ENCODE results near the gene PHYKPL.

DNA sequence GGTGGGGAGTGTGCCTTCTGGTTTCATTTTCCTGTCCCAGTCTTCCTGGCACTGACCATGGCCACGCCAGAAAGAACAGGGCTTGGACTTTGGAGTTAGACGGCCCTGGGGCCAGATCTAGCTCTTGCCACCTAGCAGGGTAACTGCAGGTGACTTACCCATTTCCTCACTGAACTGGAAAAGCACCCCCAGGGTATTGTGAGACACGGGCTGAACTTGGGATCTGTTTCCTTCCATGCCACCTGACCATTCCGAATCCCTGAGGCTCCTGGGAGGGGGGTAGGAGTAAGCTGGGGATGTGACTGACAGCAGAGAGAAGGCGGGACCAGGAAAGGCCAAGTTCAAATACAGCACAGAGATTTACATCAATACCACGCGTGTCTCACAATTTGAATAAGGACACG lies 18.9 kb downstream of the PHYKPL start:
- TF ChIP-seq, protein P1, sequence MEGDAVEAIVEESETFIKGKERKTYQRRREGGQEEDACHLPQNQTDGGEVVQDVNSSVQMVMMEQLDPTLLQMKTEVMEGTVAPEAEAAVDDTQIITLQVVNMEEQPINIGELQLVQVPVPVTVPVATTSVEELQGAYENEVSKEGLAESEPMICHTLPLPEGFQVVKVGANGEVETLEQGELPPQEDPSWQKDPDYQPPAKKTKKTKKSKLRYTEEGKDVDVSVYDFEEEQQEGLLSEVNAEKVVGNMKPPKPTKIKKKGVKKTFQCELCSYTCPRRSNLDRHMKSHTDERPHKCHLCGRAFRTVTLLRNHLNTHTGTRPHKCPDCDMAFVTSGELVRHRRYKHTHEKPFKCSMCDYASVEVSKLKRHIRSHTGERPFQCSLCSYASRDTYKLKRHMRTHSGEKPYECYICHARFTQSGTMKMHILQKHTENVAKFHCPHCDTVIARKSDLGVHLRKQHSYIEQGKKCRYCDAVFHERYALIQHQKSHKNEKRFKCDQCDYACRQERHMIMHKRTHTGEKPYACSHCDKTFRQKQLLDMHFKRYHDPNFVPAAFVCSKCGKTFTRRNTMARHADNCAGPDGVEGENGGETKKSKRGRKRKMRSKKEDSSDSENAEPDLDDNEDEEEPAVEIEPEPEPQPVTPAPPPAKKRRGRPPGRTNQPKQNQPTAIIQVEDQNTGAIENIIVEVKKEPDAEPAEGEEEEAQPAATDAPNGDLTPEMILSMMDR (conservative IDR thresholded peaks at IDR 0.05 in 1 of 2, IDR thresholded peaks at IDR 0.05 in 1 of 2; ENCODE audit: low read depth in 1 of 2, low read length in 2 of 2): no peak
- no peak for TF ChIP-seq EZH2 (IDR thresholded peaks at IDR 0.05; ENCODE audit: low read length, missing control alignments)
